Measurements from ENCODE around the gene ITGB5. TPM values are rescaled to one million over a fixed set of nuclear protein-coding genes. Genes with fewer than 3 reads are reported as not detected.

Gene ITGB5
- total RNA-seq, 1 experiment from 2014 or later = 116 TPM

DNA sequence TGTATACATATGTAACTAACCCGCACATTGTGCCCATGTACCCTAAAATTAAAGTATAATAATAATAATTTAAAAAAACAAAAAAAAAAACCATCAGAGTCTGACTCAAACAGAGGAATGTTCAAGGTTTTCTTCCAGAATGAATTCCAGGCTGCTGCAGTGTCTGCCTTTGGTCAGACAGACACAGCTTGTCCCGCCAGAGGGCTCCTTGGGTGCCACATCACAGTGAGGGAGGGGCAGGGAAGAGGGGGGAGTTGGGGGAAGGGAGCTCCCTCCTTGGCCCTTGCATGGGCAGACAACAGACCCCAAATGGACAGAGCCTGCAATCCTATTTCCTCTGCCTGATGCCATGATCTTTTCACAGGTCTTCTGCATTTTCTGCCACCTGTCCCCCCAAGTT, 36.5 kb downstream of the ITGB5 start:
- peaks cover 28% of the 10 kb centered on the region for H3K36me3 ChIP-seq (ENCODE audit: insufficient read depth, low read length, poor library complexity, severe bottlenecking)
- POLR2A ChIA-PET (ENCODE audit: low non-redundant PET) = no interaction called here
- no peaks in the 10 kb centered on the region for H3K27me3 ChIP-seq (replicated peaks; ENCODE audit: insufficient read depth, low read depth, low read length, poor library complexity)
- peak; percentile 50 for DNase-seq (ENCODE audit: low spot score)
- H3K9me3 ChIP-seq (ENCODE audit: low read depth, low read length, poor library complexity, severe bottlenecking) = no peaks in the 10 kb centered on the region
- H3K4me1 ChIP-seq (ENCODE audit: insufficient read depth, low read length, poor library complexity, severe bottlenecking) = peaks cover 60% of the 10 kb centered on the region
- H3K27ac ChIP-seq (ENCODE audit: low read depth, low read length, poor library complexity, severe bottlenecking) = peak overlapping the region; percentile 56
- H3K4me3 ChIP-seq (ENCODE audit: low read depth, low read length, poor library complexity, severe bottlenecking) = peak overlapping the region; percentile 29
- CTCF ChIA-PET = interaction anchor here (0.6 kb wide), 1 partner anchor 35 kb away, joined by 3 read pairs; no protein-coding TSS in a partner anchor
- BruUV-seq (replicated peaks) = no TSS peak
- intact Hi-C loops (cut with micrococcal nuclease; ENCODE audit: unreplicated experiment) = no loop called here
- TF ChIP-seq EZH2 (IDR thresholded peaks at IDR 0.05; ENCODE audit: borderline replicate concordance, low read depth, low read length, poor library complexity, severe bottlenecking) = no peak
- TF ChIP-seq, protein P1, sequence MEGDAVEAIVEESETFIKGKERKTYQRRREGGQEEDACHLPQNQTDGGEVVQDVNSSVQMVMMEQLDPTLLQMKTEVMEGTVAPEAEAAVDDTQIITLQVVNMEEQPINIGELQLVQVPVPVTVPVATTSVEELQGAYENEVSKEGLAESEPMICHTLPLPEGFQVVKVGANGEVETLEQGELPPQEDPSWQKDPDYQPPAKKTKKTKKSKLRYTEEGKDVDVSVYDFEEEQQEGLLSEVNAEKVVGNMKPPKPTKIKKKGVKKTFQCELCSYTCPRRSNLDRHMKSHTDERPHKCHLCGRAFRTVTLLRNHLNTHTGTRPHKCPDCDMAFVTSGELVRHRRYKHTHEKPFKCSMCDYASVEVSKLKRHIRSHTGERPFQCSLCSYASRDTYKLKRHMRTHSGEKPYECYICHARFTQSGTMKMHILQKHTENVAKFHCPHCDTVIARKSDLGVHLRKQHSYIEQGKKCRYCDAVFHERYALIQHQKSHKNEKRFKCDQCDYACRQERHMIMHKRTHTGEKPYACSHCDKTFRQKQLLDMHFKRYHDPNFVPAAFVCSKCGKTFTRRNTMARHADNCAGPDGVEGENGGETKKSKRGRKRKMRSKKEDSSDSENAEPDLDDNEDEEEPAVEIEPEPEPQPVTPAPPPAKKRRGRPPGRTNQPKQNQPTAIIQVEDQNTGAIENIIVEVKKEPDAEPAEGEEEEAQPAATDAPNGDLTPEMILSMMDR (conservative IDR thresholded peaks at IDR 0.05; ENCODE audit: low read depth, low read length) = no peak

DNA sequence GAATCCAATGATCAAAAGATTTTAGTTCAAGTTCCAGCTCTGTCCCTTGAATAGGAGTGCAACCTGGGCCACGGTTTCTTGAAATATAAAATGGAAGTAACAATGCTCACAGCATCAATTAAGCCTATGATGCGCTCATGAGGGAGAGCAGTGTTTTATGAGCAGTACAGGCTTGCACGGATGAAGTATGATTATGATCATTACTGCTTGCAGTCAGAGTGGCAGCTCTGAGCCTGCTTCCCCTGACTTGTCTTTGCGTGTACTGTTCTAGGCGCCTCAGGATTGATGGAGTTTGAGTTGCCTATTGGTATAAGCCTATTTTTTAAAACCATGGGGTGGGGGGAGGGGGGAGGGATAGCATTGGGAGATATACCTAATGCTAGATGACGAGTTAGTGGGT, 37.0 kb downstream of the ITGB5 start:
- TF ChIP-seq, protein P1 (conservative IDR thresholded peaks at IDR 0.05; ENCODE audit: low read depth, low read length) = no peak
- no peak for TF ChIP-seq EZH2 (IDR thresholded peaks at IDR 0.05; ENCODE audit: borderline replicate concordance, low read depth, low read length, poor library complexity, severe bottlenecking)
- no peak for DNase-seq (ENCODE audit: low spot score)
- Histone ChIP-seq H3K4me1 (ENCODE audit: insufficient read depth, low read length, poor library complexity, severe bottlenecking) (peaks cover 64% of the 10 kb centered on the region), H3K4me3 (ENCODE audit: low read depth, low read length, poor library complexity, severe bottlenecking) (no peak overlapping the region), H3K9me3 (ENCODE audit: low read depth, low read length, poor library complexity, severe bottlenecking) (no peaks in the 10 kb centered on the region), H3K27me3 (replicated peaks; ENCODE audit: insufficient read depth, low read depth, low read length, poor library complexity) (no peaks in the 10 kb centered on the region), H3K27ac (ENCODE audit: low read depth, low read length, poor library complexity, severe bottlenecking) (peak overlapping the region; percentile 26), H3K36me3 (ENCODE audit: insufficient read depth, low read length, poor library complexity, severe bottlenecking) (peaks cover 28% of the 10 kb centered on the region)
- ChIA-PET POLR2A (ENCODE audit: low non-redundant PET) (no interaction called here), CTCF (interaction anchor here (0.6 kb wide), 1 partner anchor 34 kb away, joined by 3 read pairs; no protein-coding TSS in a partner anchor)
- intact Hi-C loops (cut with micrococcal nuclease; ENCODE audit: unreplicated experiment) = no loop called here
- no TSS peak for BruUV-seq (replicated peaks)

DNA sequence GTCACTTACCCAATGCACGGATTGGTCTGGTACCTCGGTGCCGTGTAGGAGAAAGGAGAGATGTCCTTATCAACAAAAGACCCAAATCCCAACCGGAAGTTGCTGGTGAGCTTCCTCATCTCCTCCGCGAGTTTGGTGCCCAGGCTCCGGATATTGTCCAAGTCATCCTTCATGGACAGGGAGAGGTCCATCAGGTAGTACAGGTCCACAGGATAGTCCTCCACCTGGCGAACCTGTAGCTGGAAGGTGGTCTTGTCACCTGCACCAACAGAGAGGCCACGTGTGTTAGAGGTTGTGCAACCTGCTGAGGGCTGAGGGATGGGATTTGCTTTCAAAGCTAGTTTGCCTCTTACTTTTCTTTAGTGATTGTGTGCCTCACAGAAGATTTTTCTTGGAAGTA, 38.9 kb downstream of the ITGB5 start:
- TF ChIP-seq, protein P1 (conservative IDR thresholded peaks at IDR 0.05; ENCODE audit: low read depth, low read length) = no peak
- no peak for TF ChIP-seq EZH2 (IDR thresholded peaks at IDR 0.05; ENCODE audit: borderline replicate concordance, low read depth, low read length, poor library complexity, severe bottlenecking)
- peaks cover 69% of the 10 kb centered on the region for H3K4me1 ChIP-seq (ENCODE audit: insufficient read depth, low read length, poor library complexity, severe bottlenecking)
- H3K4me3 ChIP-seq (ENCODE audit: low read depth, low read length, poor library complexity, severe bottlenecking) = no peak overlapping the region
- DNase-seq (ENCODE audit: low spot score) = no peak
- no peak overlapping the region for H3K27ac ChIP-seq (ENCODE audit: low read depth, low read length, poor library complexity, severe bottlenecking)
- ChIA-PET CTCF (no interaction called here), POLR2A (ENCODE audit: low non-redundant PET) (no interaction called here)
- H3K36me3 ChIP-seq (ENCODE audit: insufficient read depth, low read length, poor library complexity, severe bottlenecking) = peaks cover 18% of the 10 kb centered on the region
- intact Hi-C loops (cut with micrococcal nuclease; ENCODE audit: unreplicated experiment) = no loop called here
- no peaks in the 10 kb centered on the region for H3K27me3 ChIP-seq (replicated peaks; ENCODE audit: insufficient read depth, low read depth, low read length, poor library complexity)
- H3K9me3 ChIP-seq (ENCODE audit: low read depth, low read length, poor library complexity, severe bottlenecking) = no peaks in the 10 kb centered on the region
- no TSS peak for BruUV-seq (replicated peaks)
